T-helper 1 cell treated with Interleukin-12 subunit alpha and Interleukin-12 subunit beta and Interleukin-4 antibody, amounts not matched to agents 30 μg/mL and 1 μg/mL, for 36 hours (primary cell): Measurements from ENCODE around the gene MGAT5.

Source experiments
- H3K27ac Mint-ChIP-seq: one replicate; pipeline ENCODE4 v1.8.0; 2021; ENCODE audit warnings: mild to moderate bottlenecking, mixed read lengths
- H3K27me3 Mint-ChIP-seq: one replicate; pipeline ENCODE4 v1.8.0; 2021; ENCODE audit warnings: low read depth, mixed read lengths
- H3K36me3 Mint-ChIP-seq: one replicate; pipeline ENCODE4 v1.8.0; 2021; ENCODE audit warnings: low read depth, mixed read lengths
- H3K4me1 Mint-ChIP-seq: one replicate; pipeline ENCODE4 v1.8.0; 2021; ENCODE audit warnings: low read depth, mixed read lengths
- H3K4me3 Mint-ChIP-seq: one replicate; pipeline ENCODE4 v1.8.0; 2021; ENCODE audit warnings: mild to moderate bottlenecking, moderate library complexity, mixed read lengths
- H3K9me3 Mint-ChIP-seq: one replicate; pipeline ENCODE4 v1.8.0; 2021; ENCODE audit warnings: mixed read lengths

The MGAT5 gene

GRCh38 chr2:134367213-134367612 is 113.3 kb downstream of the MGAT5 start:
- no peak overlapping the region for H3K27ac Mint-ChIP-seq
- no peaks in the 10 kb centered on the region for H3K9me3 Mint-ChIP-seq
- no peaks in the 10 kb centered on the region for H3K27me3 Mint-ChIP-seq
- no peak overlapping the region for H3K4me3 Mint-ChIP-seq
- peaks cover 4% of the 10 kb centered on the region for H3K36me3 Mint-ChIP-seq
- peaks cover 10% of the 10 kb centered on the region for H3K4me1 Mint-ChIP-seq

- Mint-ChIP-seq H3K36me3 (peaks cover 2% of the 10 kb centered on the region), H3K4me3 (no peak overlapping the region), H3K27me3 (no peaks in the 10 kb centered on the region), H3K27ac (no peak overlapping the region), H3K4me1 (peaks cover 10% of the 10 kb centered on the region), H3K9me3 (no peaks in the 10 kb centered on the region)
Measured at GRCh38 chr2:134368009-134368817, 114.3 kb downstream of the MGAT5 start.

- H3K36me3 Mint-ChIP-seq, result peaks cover 2% of the 10 kb centered on the region
- no peaks in the 10 kb centered on the region for H3K9me3 Mint-ChIP-seq
- H3K4me3 Mint-ChIP-seq, result no peak overlapping the region
- no peaks in the 10 kb centered on the region for H3K27me3 Mint-ChIP-seq
- H3K4me1 Mint-ChIP-seq, result peaks cover 10% of the 10 kb centered on the region
- no peak overlapping the region for H3K27ac Mint-ChIP-seq
Measured at GRCh38 chr2:134369220-134369902, 115.5 kb downstream of the MGAT5 start.

- H3K9me3 Mint-ChIP-seq, result no peaks in the 10 kb centered on the region
- peaks cover 2% of the 10 kb centered on the region for H3K36me3 Mint-ChIP-seq
- no peak overlapping the region for H3K4me3 Mint-ChIP-seq
- no peak overlapping the region for H3K27ac Mint-ChIP-seq
- H3K27me3 Mint-ChIP-seq, result no peaks in the 10 kb centered on the region
- peaks cover 10% of the 10 kb centered on the region for H3K4me1 Mint-ChIP-seq
Measured at GRCh38 chr2:134370655-134371445, 117.0 kb downstream of the MGAT5 start.

GRCh38 chr2:134372141-134372540 is 118.3 kb downstream of the MGAT5 start:
- H3K27ac Mint-ChIP-seq, result no peak overlapping the region
- H3K4me3 Mint-ChIP-seq, result no peak overlapping the region
- no peaks in the 10 kb centered on the region for H3K27me3 Mint-ChIP-seq
- no peaks in the 10 kb centered on the region for H3K9me3 Mint-ChIP-seq
- peaks cover 5% of the 10 kb centered on the region for H3K36me3 Mint-ChIP-seq
- peaks cover 10% of the 10 kb centered on the region for H3K4me1 Mint-ChIP-seq

- H3K27ac Mint-ChIP-seq, result no peak overlapping the region
- peaks cover 7% of the 10 kb centered on the region for H3K4me1 Mint-ChIP-seq
- no peaks in the 10 kb centered on the region for H3K27me3 Mint-ChIP-seq
- H3K4me3 Mint-ChIP-seq, result no peak overlapping the region
- no peaks in the 10 kb centered on the region for H3K9me3 Mint-ChIP-seq
- peaks cover 7% of the 10 kb centered on the region for H3K36me3 Mint-ChIP-seq
Measured at GRCh38 chr2:134372611-134373131, 118.8 kb downstream of the MGAT5 start.

DNA sequence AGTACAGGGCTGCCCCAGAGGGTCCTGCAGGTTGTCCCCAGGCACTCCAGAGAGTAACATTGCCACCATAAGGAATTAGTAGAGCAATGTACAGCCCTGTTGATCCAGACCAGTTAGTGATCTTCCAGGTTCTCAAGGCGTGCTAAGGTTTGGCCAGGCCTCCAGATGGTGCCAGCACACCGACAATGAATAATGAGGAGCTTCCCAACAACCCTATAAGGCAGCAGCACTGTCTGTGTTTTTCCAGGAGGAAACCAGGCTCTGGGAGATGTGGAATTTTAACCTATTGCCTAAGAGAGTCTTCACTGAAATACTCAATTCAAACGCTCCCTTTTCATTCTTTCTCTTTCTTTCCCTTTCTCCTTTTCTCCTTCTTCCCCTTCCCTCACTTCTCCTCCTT is 122.1 kb downstream of the MGAT5 start:
- Mint-ChIP-seq H3K27me3 (no peaks in the 10 kb centered on the region), H3K36me3 (peaks cover 7% of the 10 kb centered on the region), H3K4me3 (no peak overlapping the region), H3K4me1 (no peaks in the 10 kb centered on the region), H3K27ac (no peak overlapping the region), H3K9me3 (no peaks in the 10 kb centered on the region)

- no peak overlapping the region for H3K4me3 Mint-ChIP-seq
- no peak overlapping the region for H3K27ac Mint-ChIP-seq
- peaks cover 7% of the 10 kb centered on the region for H3K36me3 Mint-ChIP-seq
- H3K4me1 Mint-ChIP-seq, result no peaks in the 10 kb centered on the region
- H3K9me3 Mint-ChIP-seq, result no peaks in the 10 kb centered on the region
- H3K27me3 Mint-ChIP-seq, result no peaks in the 10 kb centered on the region
Measured at GRCh38 chr2:134377730-134378129, 123.9 kb downstream of the MGAT5 start.

DNA sequence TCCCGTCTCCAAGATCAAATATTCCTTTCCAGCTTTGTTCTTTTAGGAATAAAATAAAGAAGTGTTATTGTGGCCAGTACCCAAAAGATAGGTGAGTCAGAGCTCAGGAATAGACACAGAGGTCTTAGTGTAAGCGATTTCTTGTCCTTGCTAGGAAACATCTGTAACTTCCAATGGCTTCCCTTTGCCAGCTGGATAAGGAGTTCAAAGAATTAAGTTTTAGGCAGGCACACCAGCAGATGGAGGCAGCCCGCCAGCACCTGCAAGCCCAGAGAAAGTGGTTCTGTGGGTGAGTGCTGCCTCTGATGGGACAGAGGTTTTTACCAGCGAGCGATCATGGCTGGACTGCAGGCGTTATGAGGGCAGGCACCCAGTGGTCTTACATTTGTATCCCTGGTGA is 125.4 kb downstream of the MGAT5 start:
- Mint-ChIP-seq H3K4me1 (no peaks in the 10 kb centered on the region), H3K9me3 (no peaks in the 10 kb centered on the region), H3K27me3 (no peaks in the 10 kb centered on the region), H3K4me3 (no peak overlapping the region), H3K36me3 (peaks cover 5% of the 10 kb centered on the region), H3K27ac (no peak overlapping the region)

DNA sequence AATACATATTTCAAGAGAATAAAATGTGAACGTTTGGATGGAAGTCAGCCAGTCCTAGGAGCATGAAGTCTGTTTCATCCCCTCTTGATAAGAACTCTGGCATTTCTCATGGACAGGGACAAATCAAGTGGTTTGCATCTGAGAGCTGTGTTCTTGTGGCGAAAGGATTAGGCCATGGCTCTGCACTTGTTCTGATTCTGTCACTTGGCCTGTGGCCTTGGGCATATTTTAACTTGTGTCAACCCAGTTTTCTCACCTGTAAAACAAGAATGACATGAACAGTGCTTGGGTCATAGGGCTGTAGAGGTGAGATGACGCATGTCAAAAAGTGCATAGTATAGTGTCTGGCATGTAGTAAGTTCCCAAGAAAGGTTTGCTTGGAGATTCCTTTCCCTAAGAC is 125.8 kb downstream of the MGAT5 start:
- no peak overlapping the region for H3K4me3 Mint-ChIP-seq
- no peaks in the 10 kb centered on the region for H3K27me3 Mint-ChIP-seq
- no peaks in the 10 kb centered on the region for H3K4me1 Mint-ChIP-seq
- H3K9me3 Mint-ChIP-seq, result no peaks in the 10 kb centered on the region
- H3K27ac Mint-ChIP-seq, result no peak overlapping the region
- peaks cover 5% of the 10 kb centered on the region for H3K36me3 Mint-ChIP-seq

DNA sequence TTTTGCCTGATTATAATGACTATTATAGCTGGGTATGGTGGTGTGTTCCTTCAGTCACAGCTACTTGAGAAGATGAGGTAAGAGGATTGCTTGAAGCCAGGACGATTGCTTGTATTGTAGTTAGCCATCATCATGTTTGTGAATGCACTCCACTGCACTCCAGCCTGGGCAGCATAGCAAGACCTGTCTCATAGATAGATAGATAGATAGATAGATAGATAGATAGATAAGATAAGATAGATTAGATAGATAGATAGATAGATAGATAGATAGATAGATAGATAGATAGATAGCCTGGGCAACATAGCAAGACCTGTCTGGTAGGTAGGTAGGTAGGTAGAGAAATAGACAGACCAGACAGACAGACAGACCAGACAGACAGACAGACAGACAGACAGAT is 127.3 kb downstream of the MGAT5 start:
- H3K4me3 Mint-ChIP-seq, result no peak overlapping the region
- H3K27me3 Mint-ChIP-seq, result no peaks in the 10 kb centered on the region
- H3K27ac Mint-ChIP-seq, result no peak overlapping the region
- no peaks in the 10 kb centered on the region for H3K4me1 Mint-ChIP-seq
- peaks cover 7% of the 10 kb centered on the region for H3K36me3 Mint-ChIP-seq
- H3K9me3 Mint-ChIP-seq, result no peaks in the 10 kb centered on the region

- no peaks in the 10 kb centered on the region for H3K9me3 Mint-ChIP-seq
- H3K36me3 Mint-ChIP-seq, result peaks cover 2% of the 10 kb centered on the region
- no peak overlapping the region for H3K27ac Mint-ChIP-seq
- H3K27me3 Mint-ChIP-seq, result no peaks in the 10 kb centered on the region
- no peak overlapping the region for H3K4me3 Mint-ChIP-seq
- no peaks in the 10 kb centered on the region for H3K4me1 Mint-ChIP-seq
Measured at GRCh38 chr2:134384131-134384530, 130.3 kb downstream of the MGAT5 start.

- no peak overlapping the region for H3K27ac Mint-ChIP-seq
- H3K27me3 Mint-ChIP-seq, result no peaks in the 10 kb centered on the region
- H3K4me3 Mint-ChIP-seq, result no peak overlapping the region
Measured at GRCh38 chr2:134385195-134385594, 131.3 kb downstream of the MGAT5 start.

DNA sequence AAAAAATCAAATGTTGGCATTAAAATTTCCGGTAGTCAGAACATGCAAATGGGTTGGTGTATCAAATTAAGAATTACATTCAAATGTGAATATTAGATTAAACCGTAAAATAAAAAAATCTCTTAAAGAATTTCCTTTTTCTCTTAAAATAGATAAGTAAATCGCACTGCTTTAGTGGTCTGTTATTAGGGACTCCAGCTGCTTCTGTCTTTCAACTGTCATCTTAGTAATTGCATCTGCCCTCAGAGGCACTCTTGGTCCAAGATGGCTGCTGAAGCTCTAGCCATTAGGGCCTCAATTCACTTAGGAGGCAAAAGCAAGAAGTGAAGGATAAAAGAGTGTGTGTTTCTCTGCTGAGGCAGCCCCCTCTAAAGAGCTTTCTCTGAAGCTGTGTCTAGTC is 132.4 kb downstream of the MGAT5 start:
- Mint-ChIP-seq H3K4me3 (no peak overlapping the region), H3K9me3 (no peaks in the 10 kb centered on the region), H3K27me3 (no peaks in the 10 kb centered on the region), H3K4me1 (peaks cover 2% of the 10 kb centered on the region), H3K27ac (no peak overlapping the region), H3K36me3 (peaks cover 5% of the 10 kb centered on the region)

More at GRCh38 chr2:134385195-134385594, 131.3 kb downstream of the MGAT5 start:
- H3K9me3 Mint-ChIP-seq, result no peaks in the 10 kb centered on the region
- no peaks in the 10 kb centered on the region for H3K4me1 Mint-ChIP-seq
- peaks cover 2% of the 10 kb centered on the region for H3K36me3 Mint-ChIP-seq
